Measurements from ENCODE around the gene ARMH3.
"Not testable (repeated sequence)": the region's sequence is repeated elsewhere in the genome, so short reads cannot be mapped to it uniquely, and the experiment has no call there.

ARMH3 gene, protein sequence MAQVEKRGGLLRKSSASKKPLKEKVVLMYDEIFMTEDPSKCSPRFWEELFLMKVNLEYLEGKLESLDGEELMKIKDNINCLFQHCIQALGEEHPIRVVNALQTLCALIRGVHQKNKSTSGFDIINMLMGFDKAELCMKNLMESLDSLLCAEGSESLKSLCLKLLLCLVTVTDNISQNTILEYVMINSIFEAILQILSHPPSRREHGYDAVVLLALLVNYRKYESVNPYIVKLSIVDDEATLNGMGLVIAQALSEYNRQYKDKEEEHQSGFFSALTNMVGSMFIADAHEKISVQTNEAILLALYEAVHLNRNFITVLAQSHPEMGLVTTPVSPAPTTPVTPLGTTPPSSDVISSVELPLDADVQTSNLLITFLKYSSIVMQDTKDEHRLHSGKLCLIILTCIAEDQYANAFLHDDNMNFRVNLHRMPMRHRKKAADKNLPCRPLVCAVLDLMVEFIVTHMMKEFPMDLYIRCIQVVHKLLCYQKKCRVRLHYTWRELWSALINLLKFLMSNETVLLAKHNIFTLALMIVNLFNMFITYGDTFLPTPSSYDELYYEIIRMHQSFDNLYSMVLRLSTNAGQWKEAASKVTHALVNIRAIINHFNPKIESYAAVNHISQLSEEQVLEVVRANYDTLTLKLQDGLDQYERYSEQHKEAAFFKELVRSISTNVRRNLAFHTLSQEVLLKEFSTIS

DNA sequence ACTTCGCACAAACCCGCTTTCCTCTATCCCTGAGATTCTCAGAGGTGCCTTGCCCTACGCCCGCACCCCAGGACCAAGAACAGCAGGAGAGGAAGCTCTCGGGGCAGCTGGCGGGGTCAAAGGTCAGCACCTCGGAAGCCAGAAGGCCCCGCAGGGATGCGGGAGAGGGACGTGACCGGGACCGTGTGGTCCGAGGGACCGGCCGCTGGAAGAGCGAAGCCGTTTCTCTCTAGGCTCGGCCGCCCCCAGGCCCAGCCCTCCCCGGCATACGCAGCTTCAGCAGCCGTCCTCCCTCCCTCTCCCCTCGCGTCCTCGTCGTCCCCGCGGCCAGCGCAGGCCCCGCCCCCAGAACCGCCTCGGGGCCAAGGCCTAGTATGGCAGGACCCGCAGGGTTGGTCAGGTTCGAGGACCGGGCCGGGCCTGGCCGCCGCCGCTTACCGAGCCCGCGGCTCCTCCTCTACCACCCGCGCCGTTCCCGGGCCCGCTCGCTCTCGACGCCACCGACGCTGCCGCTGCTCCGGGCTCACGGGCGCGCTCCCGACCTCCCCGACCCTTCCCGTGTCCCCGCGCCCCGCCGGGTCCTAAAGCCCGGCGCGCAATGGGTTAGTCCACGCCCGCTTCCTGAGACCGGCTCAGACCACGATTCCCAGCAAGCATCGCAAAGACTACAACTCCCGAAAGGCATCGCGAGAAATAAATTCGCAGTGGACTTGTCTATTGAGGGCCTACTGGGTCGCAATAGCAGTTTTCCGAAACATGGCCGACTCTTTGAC is at the start of gene ARMH3:
TSS of gene ARMH3 (minus strand) at position 527 of the 773 bp plus-strand sequence. CDS start 16,059 bp downstream, outside the sequence.
- DNase-seq, result peak; percentile 86

DNA sequence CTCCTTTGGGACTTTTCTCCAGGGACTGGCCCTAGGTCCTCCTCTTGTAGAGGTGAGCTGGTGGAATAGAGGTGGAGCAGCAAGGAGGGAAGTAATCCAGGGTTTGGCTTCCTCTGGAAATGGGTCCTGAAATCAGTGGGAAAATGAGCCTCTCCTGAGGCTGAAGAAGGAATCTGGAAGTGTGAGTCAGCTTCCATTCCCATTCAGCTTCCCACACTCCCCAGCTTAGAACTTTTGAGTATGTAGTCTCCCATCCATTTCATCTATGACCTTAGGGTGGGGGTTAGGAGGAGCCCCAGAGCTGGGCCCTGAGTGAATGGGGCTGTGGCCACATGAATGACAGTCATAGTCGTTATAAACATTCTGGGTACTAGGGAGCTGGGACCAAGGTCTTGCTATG is 46.4 kb upstream of the ARMH3 start:
- no peak for DNase-seq

DNA sequence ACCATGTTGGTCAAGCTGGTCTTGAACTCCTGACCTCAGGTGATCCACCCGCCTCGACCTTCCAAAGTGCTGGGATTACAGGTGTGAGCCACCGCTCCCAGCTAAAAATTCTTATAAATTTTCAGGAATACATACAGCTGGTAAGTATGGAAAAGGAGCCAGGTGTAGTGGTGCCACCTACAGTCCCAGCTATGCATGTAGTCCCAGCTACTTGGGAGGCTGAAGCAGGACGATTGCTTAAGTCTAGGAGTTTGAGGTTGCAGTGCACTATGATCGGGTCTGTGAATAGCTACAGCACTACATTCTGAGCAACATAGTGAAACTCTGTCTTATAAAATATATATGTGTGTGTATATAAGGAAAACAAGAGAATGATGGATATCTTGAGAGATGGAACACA is 45.2 kb upstream of the ARMH3 start:
- DNase-seq, result no peak

DNA sequence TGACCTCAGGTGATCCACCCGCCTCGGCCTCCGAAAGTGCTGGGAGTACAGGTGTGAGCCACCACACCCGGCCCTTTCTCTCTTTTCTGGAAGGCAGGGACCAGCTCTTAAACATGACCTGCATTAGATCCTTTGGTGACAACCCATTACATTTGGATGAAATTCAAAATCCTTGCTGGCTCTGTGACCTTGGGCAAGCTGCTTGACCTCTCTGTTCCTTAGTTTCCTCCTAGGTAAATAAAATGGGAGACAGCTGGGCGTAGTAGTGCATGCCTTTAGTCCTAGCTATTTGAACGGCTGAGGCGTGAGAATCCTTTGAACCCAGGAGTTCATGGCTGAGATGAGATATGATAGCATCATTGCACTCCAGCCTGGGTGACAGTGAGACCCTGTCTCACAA is 40.5 kb upstream of the ARMH3 start:
- DNase-seq, result no peak

DNA sequence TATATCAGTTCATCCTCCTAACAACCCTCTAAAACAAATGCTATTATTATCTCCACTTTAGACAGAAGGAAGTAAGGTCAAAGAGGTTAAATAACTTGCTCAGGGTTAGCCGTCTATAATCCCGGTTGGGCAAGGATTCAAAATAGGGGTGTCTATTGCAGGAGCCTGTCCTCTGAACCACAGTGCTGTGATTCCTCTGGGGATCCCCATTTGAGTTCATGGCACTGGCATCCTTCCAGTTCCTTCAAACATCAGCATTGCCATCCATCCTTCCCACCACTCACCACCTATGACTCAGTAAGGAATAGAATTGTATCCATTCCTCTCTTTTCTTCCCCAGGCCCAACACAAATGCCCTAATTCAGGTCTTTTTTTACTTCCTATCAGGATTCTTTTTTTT is 34.8 kb upstream of the ARMH3 start:
- DNase-seq, result no peak

DNA sequence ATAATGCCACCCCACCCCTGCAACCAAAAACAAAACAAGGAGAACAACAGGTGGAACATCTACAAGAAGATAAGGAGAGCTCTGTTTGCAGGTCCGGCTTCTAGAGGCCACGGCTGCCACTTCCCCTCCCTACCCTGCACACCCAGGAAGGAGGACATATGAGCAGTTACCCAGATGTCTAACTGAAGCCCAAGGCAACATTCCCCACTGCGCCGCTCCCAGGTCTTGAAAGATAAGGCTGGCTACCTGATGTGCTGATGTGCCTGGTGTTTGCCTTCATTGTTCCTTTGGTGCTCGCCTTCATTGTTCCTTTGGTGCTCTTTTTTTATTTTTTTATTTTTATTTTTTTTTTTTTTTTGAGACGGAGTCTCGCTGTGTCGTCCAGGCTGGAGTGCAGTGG is 30.2 kb upstream of the ARMH3 start:
- DNase-seq, result no peak

DNA sequence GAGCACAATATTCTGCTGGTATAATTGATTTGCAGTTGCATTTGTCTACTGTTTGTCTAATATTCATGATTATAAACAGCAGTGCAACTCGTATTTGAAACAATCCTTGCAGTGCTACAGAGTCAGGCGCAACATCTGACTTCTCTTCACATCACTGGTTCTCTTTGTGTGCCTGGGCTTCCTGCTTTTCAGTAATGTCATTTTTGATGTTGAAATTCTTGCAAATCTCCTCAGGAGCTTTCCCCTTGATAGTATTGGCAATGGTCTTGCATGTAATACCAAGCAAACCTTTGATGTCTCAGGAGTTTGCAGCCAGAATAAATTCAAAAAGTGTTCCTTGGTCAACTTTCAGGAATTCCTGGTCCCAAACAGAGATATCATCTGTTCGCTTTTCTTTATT is 29.4 kb upstream of the ARMH3 start:
- no peak for DNase-seq

DNA sequence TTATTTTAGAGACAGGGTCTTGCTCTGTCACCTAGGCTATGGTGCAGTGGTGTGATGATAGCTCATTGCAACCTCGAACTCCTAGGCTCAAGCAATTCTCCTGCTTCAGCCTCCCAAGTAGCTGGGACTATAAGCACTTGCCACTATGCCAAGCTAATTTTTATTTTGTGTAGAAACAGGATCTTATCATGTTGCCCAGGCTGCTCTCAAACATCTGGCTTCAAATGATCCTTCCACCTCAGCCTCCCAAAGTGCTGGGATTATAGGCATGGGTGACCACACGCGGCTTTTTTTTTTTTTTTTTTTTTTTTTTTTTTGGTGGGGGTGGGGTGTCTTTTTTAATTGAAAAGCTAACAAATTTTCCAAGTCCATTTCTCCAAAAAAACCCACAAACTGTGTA is 27.6 kb upstream of the ARMH3 start:
- DNase-seq, result no peak

DNA sequence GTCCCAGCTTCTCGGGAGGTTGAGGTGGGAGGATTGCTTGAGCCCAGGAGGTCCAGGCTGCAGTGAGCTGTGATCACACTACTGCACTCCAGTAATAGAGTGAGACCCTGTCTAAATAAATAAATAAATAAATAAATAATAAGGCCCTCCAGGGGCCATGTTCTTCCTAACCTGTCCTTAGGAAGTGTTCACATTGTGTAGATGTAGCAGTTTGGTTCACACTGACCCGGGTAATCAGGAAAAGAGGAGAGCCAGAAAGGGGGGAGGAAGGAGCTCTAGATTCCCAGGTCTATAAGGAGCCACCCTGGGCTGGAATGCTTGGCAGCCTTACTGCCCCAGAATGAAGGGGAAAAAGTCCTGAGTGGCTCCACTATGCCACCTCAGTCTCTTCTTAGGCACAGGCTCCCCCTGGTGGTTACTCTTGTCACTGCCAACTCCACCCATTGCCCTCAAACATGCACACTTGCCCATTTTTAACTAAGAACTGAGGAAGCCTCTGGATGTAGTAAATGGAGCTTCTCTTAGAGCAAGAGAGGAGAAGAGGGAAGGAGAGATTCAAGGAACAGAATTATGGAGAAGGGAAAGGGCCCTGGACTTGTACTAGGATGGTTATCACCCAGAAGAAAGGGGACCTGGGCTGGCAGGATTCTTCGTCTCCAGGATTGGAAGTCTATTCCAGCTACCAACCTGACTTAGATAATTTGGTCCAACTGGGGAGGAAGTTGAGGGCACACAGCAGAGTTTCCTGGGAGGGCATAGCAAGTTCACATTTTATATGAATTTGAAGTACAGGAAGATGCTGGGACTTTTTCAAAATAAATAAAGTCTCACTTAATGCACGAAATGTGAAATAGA is 16.9 kb upstream of the ARMH3 start:
- peak; percentile 37 for DNase-seq

DNA sequence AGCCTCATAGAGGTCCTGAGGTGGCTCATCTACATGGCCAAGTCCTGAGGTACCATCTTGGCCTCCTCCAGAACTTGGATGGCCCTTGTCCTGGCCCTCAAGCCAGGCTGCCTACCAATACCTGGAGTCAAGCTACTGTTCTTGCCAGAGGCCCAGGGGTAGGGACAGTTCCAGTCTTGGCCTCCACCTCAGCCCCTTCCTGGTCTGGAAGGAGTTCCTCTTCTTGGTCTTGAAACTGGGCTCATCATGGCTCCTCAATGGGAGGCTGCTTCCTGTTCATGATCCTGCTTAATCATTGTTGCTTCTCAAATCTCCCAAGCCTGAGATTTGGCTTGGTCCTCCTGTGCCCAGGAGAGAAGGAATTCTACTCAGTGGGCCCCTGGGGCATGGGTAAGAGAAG is 13.1 kb upstream of the ARMH3 start:
- DNase-seq, result no peak

DNA sequence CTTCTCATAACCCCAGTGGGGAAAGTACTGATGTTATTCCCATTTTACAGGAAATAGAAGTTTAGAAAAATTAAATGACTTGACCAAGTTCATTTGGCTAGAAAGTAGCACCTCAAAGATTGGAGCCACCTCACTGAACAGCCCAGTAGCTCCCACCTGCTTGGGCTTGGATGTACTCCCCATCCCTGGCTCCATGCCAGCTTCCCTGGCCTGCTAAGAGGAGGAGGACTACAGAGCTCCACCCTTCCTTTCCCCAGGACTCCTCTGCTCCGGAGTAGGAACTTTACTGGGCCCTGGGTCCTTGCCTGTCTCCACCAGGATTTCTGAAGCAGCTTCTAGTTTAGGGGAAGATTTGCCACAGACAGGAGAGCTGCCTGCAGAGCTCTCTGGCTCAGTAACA is 12.2 kb upstream of the ARMH3 start:
- peak; percentile 48 for DNase-seq

DNA sequence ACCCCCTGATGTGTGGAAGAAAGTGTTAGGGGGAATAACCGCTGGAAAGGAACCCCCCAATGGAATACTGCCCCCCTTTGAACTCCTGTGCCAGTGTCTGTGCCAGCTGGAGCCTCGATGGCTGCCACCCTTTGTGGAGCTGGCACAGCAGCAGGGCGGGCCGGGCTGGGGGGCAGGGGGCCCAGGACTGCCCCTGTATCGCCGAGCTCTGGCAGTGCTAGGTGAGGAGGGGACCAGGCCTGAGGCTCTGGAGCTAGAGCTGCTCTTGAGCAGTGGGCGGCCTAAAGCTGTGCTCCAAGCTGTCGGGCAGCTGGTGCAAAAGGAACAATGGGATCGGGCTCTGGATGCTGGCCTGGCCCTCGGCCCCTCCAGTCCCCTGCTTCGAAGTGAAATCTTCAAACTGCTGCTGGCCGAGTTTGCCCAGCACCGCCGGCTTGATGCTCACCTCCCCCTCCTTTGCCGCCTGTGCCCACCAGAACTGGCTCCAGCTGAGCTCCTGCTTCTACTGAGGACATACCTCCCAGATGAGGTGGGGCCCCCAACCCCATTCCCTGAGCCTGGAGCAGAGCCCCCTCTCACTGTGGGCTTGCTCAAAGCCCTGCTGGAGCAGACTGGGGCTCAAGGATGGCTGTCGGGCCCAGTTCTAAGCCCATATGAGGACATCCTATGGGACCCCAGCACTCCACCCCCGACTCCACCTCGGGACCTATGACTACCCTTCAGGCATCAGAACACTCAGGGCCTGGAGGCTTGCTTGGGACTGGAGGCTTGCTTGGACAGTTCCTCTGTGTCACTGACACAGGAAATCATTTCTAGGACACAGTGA is 11.3 kb upstream of the ARMH3 start:
- DNase-seq, result no peak

DNA sequence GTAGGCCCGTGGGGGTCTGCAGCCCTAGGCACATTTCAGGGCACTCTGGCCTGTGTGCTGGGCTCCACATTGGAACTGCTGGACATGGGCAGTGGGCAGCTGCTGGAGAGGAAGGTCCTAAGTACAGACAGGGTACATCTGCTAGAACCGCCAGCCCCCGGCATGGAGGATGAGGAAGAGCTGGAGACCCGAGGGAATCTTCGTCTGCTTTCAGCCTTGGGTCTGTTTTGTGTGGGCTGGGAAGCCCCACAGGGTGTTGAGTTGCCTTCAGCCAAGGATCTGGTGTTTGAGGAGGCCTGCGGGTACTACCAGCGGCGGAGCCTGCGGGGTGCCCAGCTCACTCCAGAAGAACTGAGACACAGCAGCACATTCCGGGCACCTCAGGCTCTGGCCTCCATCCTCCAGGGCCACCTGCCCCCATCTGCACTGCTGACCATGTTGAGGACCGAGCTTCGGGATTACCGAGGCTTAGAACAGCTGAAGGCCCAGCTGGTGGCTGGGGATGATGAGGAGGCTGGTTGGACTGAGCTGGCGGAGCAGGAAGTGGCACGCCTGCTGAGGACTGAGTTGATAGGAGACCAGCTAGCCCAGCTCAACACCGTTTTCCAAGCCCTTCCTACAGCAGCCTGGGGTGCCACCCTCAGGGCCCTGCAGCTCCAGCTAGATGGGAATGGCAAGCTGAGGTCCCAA is 10.6 kb upstream of the ARMH3 start:
- no peak for DNase-seq

DNA sequence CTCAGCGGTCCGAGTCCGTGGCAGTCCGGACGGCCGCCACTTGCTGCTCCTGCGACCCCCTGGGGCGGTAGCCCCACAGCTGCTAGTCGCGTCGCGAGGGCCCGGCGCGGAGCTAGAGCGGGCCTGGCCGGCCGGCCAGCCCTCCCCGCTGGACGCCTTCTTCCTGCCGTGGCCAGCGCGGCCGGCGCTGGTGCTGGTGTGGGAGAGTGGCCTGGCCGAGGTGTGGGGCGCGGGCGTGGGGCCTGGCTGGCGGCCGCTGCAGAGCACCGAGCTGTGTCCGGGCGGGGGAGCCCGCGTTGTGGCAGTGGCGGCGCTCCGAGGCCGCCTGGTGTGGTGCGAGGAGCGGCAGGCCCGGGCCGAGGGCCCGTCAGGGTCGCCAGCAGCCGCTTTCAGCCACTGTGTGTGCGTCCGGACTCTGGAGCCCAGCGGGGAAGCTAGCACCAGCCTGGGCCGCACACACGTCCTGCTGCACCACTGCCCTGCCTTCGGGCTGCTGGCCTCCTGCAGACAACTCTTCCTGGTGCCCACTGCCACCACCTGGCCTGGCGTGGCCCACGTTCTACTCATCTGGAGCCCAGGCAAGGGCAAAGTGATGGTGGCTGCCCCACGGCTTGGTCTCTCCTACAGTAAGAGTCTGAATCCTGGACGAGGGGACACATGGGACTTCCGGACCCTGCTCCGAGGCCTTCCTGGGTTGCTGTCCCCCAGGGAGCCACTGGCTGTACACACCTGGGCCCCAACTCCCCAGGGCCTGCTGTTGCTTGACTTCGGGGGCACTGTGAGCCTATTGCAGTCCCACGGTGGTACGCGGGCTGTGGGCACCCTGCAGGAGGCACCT is 9.8 kb upstream of the ARMH3 start:
- DNase-seq, result no peak

DNA sequence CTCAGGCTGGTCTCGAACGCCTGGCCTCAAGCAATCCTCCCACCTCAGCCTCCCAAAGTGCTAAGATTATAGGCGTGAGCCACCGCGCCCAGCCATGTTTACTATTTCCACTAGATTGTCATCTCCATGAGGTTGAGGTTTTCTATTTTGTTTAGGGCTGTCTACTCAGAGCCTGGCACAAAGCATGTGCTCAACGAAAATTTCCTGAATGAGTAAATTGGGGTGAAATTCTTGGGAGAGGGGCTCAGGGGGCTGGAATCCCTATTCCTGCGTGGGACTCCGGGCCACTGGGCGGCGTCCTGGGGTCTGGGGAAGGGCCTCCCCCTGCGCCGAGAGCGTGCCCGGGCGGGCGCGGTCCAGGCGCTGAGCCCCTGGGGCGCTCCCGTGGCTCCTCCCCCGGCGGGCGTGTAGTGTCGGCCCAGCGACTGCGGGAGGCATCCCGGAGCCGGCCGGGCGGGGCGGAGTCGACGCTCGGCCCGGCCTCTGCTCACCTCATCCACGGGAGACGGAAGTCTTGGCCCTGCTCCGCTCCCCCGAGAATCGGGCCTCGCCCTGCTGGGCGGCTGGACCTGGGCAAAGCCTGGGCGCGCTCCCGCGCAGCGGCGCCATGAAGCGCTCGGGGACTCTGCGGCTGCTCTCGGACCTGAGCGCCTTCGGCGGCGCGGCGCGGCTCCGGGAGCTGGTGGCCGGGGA is 9.0 kb upstream of the ARMH3 start, which contains the start of gene HPS6:
TSS of gene HPS6 (plus strand) at position 482 of the 693 bp plus-strand sequence. CDS start at position 608, 126 bp downstream.
- DNase-seq, result peak; percentile 58

DNA sequence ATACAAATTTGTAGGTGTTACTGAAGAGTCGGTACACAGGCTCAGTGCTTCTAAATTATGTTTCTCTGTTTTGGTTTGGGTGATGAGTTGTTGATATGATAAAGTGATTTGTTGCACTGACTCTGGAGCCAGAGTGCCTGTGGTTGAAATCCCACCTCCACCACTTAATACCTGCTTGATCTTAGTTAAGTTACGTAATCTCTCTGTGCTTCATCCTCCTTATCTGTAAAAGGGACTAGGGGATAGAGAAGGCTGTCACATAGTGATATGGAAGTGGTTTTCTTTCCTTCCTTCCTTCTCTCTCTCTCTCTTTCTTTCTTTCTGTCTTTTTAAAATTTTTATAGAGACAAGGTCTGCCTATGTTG is 8.5 kb upstream of the ARMH3 start:
- DNase-seq, result no peak

DNA sequence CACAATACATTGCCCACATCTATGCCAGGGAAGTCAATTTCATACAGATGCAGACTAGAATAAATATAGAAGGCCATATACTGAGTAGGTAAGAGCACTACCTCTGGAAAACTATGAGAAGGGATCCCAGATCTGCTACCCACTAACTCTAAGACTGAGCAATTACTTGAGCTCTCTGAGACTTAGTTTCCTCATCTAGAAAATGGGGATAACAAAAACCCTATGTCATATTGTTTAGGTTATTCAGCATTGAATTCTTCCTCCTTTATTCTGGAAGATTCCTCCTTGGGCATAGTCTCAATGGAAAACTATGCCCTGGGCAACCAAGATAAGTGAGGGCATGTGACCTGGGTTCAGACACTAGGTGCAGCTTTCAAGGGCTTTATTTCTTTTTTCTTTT is 4.0 kb upstream of the ARMH3 start:
- DNase-seq, result no peak

DNA sequence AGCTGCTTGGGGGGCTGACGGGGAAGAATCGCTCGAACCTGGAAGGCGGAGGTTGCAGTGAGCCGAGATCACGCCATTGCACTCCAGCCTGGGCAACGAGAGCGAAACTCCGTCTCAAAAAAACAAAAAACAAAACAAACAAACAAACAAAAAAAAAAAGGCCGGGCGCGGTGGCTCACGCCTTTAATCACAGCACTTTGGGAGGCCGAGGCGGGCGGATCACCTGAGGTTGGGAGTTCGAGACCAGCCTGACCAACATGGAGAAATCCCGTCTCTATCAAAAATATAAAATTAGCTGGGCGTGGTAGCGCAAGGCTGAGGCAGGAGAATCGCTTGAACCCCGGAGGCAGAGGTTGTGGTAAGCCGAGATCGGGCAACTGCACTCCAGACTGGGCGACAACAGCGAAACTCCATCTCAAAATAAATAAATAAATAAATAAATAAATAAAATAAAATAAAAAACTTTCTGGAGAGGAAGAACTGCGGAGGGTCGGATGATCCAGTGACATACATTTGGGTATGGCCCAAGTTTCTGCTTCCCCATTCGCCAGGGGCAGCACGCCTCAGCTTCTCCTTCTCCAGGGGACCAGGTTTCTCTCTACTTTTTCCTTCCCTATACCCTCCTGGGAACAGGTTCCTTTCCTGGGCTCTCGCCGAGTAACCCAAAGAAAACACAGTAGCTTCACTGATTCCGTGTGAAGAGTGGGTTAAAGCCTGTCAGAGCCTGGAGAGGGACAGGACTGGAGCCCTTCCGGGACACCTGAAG is 909 bp downstream of the ARMH3 start:
- DNase-seq, result not testable (repeated sequence)

DNA sequence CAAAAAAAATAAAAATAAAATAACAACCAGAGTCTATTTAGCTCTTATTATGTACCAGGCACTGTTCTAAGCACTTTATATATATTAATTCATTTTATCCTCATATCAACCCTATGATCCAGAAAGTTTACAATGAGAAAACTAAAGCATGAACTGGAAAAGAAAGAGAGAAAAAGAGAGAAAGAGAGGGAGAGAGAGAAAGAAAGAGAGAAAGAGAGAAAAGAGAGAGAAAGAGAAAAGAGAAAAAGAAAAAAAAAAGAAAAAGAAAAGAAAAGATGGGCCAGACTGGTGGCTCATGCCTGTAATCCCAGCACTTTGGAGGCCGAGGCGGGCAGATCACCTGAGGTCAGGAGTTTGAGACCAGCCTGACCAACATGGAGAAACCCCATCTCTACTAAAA is 9.9 kb downstream of the ARMH3 start:
- no peak for DNase-seq

All from COR-L47 (cell line).